Measurements from ENCODE around the gene UGT1A1. TPM values are rescaled to one million over a fixed set of nuclear protein-coding genes. Genes with fewer than 3 reads are reported as not detected.
"Not testable (repeated sequence)": the region's sequence is repeated elsewhere in the genome, so short reads cannot be mapped to it uniquely, and the experiment has no call there.

UGT1A1 gene
- total RNA-seq, 1 donor = not detected

DNA sequence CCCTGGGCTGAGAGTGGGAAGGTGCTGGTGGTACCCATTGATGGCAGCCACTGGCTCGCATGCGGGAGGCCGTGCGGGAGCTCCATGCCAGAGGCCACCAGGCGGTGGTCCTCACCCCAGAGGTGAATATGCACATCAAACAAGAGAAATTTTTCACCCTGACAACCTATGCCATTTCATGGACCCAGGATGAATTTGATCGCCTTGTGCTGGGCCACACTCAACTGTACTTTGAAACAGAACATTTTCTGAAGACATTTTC lies 12.9 kb upstream of the UGT1A1 start:
- no peak overlapping the region for H3K4me3 ChIP-seq (ENCODE audit: low read length)
- no peaks in the 10 kb centered on the region for H3K4me1 ChIP-seq (ENCODE audit: insufficient read depth, low read length)
- no peaks in the 10 kb centered on the region for H3K27me3 ChIP-seq (ENCODE audit: insufficient read depth, low read length)
- H3K9me3 ChIP-seq (ENCODE audit: low read depth, low read length) = no peaks in the 10 kb centered on the region

DNA sequence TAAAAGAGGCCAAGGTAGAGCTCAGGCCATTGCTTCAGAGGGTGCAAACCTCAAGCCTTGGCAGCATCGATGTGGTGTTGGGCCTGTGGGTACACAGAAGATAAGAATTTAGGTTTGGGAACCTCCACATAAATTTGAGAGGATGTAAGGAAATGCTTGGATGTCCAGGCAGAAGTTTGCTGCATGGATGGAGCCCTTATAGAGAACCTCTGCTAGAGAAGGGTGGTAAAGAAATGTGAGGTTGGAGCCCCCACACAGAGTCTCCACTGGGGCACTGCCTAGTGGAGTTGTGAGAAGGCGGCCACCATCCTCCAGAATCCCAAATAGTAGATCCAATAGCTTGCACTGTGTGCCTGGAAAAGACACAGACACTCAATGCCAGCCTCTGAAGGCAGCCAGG lies 9.4 kb upstream of the UGT1A1 start:
- H3K4me1 ChIP-seq (ENCODE audit: insufficient read depth, low read length); H3K4me3 ChIP-seq (ENCODE audit: low read length); H3K9me3 ChIP-seq (ENCODE audit: low read depth, low read length); H3K27me3 ChIP-seq (ENCODE audit: insufficient read depth, low read length): not testable (repeated sequence)

DNA sequence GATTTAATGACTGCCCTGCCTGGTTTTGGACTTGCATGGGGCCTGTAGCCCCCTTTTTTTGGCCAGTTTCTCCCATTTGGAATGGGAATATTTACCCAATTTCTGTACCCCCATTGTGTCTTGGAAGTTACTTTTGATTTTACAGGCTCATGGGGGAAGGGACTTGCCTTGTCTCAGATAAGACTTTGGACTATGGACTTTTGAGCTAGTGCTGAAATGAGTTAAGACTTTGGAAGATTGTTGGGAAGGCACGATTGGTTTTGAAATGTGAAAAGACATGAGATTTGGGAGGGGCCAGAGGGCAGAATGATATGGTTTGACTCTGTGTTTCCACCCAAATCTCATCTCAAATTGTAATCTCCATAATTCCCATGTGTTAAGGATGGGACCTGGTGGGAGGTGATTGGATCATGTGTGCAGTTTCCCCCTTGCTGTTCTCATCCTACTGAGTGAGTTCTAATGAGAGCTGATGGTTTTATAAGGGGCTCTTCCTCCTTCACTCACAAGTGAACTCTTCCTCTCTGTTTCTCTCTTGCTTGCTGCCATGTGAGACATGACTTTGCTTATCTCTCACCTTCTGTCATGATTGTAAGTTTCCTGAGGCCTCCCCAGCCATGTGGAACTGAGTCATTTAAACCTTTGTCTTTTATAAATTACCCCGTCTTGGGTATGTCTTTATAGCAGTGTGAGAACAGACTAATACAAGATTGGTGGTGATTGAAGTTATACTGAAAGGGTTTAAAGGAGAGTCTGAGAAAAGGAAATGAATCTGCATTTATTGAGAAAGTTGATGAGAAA lies 8.7 kb upstream of the UGT1A1 start:
- not testable (repeated sequence) for H3K4me3 ChIP-seq (ENCODE audit: low read length); H3K27me3 ChIP-seq (ENCODE audit: insufficient read depth, low read length); H3K9me3 ChIP-seq (ENCODE audit: low read depth, low read length); H3K4me1 ChIP-seq (ENCODE audit: insufficient read depth, low read length)

DNA sequence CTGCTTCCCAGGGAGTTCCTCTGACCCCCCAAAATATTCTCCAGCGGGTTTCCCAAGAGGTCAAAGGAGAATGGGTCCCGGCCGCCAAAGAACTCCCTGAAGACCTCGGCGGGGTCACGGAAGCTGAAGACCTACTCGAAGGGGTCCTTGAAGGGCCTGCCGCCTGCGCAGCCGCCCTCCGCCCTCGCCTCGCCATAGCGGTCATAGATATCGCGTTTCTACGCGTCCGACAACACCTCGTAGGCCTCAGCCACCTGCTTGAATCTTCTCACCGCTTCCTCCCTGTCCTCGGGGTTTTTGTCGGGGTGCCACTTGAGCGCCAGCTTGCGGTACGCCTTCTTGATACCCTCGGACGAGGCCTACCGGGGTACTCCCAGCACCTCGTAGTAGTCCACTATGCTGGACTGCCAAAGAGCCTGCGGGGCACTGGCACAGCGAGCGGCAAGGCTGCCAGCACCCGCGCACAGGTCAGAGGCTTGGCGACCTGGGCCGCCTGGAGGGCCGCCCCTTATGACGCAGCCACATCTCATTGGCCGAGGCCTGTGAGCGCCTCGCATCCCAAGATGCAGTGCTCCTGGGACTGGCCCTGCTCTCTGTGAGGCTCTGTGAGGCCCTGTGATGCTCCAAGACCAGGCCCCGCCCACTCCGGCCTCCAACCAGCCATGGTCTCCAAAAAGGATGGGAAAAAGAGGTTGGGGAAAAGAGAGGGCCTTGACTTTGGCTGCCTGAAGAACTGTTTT lies 5.0 kb upstream of the UGT1A1 start:
- Histone ChIP-seq H3K4me1 (ENCODE audit: insufficient read depth, low read length) (no peaks in the 10 kb centered on the region), H3K9me3 (ENCODE audit: low read depth, low read length) (no peaks in the 10 kb centered on the region), H3K27me3 (ENCODE audit: insufficient read depth, low read length) (no peaks in the 10 kb centered on the region), H3K4me3 (ENCODE audit: low read length) (no peak overlapping the region)

DNA sequence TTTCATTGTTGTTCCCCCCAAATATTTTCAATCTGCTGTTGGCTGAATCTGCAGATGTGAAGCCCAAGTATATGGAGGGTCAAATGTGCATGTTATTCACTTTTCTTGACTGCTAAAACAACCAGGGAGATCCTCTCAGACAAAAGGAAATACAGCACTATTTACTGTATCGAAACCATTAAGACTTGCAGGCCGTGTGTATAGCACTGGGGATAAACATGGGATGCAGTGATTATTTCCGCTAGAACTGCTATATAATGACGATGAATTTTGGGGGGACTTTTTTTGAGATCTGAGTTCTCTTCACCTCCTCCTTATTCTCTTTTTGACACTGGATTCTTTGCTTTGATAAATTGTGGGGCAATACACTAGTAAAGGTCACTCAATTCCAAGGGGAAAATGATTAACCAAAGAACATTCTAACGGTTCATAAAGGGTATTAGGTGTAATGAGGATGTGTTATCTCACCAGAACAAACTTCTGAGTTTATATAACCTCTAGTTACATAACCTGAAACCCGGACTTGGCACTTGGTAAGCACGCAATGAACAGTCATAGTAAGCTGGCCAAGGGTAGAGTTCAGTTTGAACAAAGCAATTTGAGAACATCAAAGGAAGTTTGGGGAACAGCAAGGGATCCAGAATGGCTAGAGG lies 3.5 kb upstream of the UGT1A1 start:
- no peaks in the 10 kb centered on the region for H3K27me3 ChIP-seq (ENCODE audit: insufficient read depth, low read length)
- no peaks in the 10 kb centered on the region for H3K9me3 ChIP-seq (ENCODE audit: low read depth, low read length)
- no peak overlapping the region for H3K4me3 ChIP-seq (ENCODE audit: low read length)
- no peaks in the 10 kb centered on the region for H3K4me1 ChIP-seq (ENCODE audit: insufficient read depth, low read length)

DNA sequence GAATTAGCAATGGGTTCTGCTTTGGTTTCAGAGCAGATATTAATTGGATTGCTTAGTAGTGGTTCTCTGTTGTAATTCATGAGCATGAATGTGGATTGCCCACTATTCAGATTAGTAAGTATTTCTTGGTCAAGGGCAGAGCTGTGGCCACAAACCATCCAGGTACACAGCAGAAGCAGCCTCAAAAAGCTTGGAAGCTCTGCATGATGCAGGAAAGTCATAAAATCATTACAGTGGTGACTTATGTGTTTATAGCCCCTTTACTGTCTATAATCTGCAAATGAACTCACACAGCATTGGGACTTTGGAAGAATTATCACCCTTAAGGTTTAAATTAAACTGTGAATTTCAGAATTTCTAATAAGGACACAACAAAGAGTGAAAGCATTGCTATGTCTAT lies 1.9 kb upstream of the UGT1A1 start:
- Histone ChIP-seq H3K4me1 (ENCODE audit: insufficient read depth, low read length) (no peaks in the 10 kb centered on the region), H3K4me3 (ENCODE audit: low read length) (no peak overlapping the region), H3K27me3 (ENCODE audit: insufficient read depth, low read length) (no peaks in the 10 kb centered on the region), H3K9me3 (ENCODE audit: low read depth, low read length) (no peaks in the 10 kb centered on the region)

DNA sequence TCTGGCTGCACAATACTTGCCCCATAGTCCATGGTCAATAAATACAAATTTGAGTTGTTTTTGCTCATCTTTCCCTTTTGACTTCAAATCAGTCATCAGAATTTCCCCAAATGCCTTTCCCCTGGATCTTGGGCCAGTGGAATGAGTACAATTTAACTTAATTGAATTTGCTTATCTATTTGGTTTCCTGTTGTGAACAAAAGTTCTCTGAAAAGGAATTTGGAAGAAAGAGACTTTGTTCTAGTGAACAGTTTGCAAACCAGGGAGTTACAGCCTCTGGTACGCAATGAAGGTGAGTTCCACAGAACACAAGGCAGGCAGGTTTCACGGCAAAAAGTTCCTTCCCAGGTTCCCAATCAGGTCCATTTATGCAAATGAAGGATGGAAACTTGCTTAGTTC lies 1.2 kb upstream of the UGT1A1 start:
- H3K9me3 ChIP-seq (ENCODE audit: low read depth, low read length) = no peaks in the 10 kb centered on the region
- H3K4me1 ChIP-seq (ENCODE audit: insufficient read depth, low read length) = no peaks in the 10 kb centered on the region
- H3K27me3 ChIP-seq (ENCODE audit: insufficient read depth, low read length) = no peaks in the 10 kb centered on the region
- H3K4me3 ChIP-seq (ENCODE audit: low read length) = no peak overlapping the region

DNA sequence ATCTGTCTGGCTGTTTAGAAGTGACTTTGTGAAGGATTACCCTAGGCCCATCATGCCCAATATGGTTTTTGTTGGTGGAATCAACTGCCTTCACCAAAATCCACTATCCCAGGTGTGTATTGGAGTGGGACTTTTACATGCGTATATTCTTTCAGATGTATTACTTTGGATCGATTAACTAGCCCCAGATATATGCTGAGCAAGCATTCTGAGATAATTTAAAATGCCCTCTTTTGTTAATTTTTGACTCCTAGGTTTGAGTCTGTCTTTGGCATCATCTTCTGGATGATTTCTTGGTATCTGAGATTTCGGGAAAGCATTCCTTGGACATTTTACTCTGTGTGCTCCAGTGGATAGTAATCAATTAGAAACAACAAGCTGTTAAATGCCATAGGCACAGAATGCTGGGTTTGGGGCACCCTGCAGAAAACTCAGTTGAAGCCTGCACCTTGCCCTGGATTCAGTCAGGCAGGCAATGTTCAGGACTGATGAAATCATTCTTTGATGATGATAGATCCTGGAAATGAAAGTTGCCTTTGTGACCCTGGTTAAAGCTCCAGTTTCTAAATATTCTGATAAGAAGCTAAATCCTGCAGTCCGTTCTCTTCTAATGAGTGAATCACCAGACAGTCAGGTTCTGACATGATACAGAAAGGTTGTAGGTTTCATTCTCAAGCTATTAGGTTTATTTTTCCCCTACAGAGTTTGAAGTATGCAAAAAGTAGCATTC lies 1.1 kb downstream of the UGT1A1 start:
- no peaks in the 10 kb centered on the region for H3K27me3 ChIP-seq (ENCODE audit: insufficient read depth, low read length)
- no peaks in the 10 kb centered on the region for H3K4me1 ChIP-seq (ENCODE audit: insufficient read depth, low read length)
- no peak overlapping the region for H3K4me3 ChIP-seq (ENCODE audit: low read length)
- H3K9me3 ChIP-seq (ENCODE audit: low read depth, low read length) = no peaks in the 10 kb centered on the region

DNA sequence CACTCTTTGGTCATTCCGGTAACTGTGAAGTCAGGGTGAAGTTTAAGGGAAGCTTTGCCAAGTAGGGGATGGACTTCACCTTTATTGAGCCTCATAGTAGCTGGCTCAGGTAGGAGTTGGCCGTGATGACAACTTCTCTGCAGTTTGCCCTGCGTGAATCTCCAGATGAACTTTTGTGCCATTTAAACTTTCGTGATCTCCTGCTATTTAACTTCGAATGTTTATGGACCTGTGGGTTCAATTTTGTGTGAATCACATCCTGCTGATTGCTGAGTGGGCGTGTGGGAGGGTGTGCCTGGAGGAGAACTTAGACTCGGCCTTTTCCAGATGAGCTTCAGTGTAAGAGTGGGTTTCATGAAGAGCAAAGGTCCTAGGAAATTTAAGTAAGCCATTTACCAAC lies 4.2 kb downstream of the UGT1A1 start:
- H3K9me3 ChIP-seq (ENCODE audit: low read depth, low read length) = no peaks in the 10 kb centered on the region
- H3K4me1 ChIP-seq (ENCODE audit: insufficient read depth, low read length) = no peaks in the 10 kb centered on the region
- peaks cover 2% of the 10 kb centered on the region for H3K27me3 ChIP-seq (ENCODE audit: insufficient read depth, low read length)
- no peak overlapping the region for H3K4me3 ChIP-seq (ENCODE audit: low read length)

DNA sequence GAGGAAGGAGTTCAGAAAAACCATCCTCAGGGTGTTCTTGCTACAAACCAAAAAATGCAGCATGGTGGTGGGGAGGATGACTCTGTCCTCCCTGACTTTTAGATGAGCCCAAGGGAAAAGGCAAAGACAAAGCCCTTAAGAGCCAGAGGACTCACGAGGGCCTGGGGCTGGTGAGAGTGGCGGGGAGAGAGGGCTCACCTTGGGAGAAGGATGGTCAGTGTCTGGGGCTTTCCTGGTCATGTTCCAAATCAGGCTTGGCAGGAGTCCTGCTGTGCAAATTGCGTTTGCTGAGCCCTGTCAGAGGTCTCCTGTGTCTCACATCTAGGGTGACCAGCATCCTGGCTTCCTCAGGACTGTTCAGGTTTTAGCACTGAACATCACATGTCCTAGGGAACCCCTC lies 4.7 kb downstream of the UGT1A1 start:
- no peaks in the 10 kb centered on the region for H3K9me3 ChIP-seq (ENCODE audit: low read depth, low read length)
- no peaks in the 10 kb centered on the region for H3K4me1 ChIP-seq (ENCODE audit: insufficient read depth, low read length)
- H3K27me3 ChIP-seq (ENCODE audit: insufficient read depth, low read length) = peaks cover 2% of the 10 kb centered on the region
- no peak overlapping the region for H3K4me3 ChIP-seq (ENCODE audit: low read length)

DNA sequence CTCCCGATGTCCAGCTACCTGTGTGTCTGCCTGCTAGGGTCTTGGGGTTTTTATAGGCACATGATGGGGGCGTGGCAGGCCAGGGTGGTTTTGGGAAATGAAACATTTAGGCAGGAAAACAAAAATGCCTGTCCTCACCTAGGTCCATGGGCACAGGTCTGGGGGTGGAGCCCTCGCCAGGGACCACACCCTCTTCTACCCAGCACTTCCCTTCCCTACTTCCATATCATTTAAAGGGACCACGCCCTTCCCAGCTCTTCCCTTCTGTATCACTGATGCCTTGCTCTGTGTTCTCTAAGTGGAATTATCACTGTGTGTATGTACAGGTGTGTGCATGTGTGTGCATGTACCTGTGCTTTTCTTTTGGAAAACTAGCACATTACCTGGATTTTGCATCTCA lies 6.3 kb downstream of the UGT1A1 start:
- Histone ChIP-seq H3K27me3 (ENCODE audit: insufficient read depth, low read length) (peaks cover 2% of the 10 kb centered on the region), H3K9me3 (ENCODE audit: low read depth, low read length) (no peaks in the 10 kb centered on the region), H3K4me3 (ENCODE audit: low read length) (no peak overlapping the region), H3K4me1 (ENCODE audit: insufficient read depth, low read length) (no peaks in the 10 kb centered on the region)

DNA sequence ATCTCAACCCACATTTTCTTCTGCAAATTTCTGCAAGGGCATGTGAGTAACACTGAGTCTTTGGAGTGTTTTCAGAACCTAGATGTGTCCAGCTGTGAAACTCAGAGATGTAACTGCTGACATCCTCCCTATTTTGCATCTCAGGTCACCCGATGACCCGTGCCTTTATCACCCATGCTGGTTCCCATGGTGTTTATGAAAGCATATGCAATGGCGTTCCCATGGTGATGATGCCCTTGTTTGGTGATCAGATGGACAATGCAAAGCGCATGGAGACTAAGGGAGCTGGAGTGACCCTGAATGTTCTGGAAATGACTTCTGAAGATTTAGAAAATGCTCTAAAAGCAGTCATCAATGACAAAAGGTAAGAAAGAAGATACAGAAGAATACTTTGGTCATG lies 8.0 kb downstream of the UGT1A1 start:
- Histone ChIP-seq H3K4me1 (ENCODE audit: insufficient read depth, low read length) (no peaks in the 10 kb centered on the region), H3K27me3 (ENCODE audit: insufficient read depth, low read length) (peaks cover 2% of the 10 kb centered on the region), H3K4me3 (ENCODE audit: low read length) (no peak overlapping the region), H3K9me3 (ENCODE audit: low read depth, low read length) (no peaks in the 10 kb centered on the region)

DNA sequence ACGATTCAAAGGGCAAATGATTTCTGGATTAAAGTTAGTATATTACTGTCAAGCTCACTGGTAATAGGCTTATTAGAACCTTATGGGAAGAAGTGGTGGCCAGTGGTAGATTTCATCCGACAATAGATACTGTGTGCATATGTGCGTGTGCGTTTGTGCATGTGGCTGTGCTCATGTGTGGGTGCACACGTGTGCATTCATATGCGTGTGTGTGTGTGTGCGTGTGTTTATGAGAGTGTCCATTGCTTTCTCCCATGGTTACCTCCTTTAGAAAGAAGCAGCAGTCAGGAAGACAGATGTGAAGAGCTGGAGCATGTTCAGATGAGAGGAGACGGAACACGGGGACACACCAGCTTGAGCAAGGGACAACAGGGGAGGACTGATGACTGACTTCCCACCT lies 9.2 kb downstream of the UGT1A1 start:
- H3K4me3 ChIP-seq (ENCODE audit: low read length) = no peak overlapping the region
- no peaks in the 10 kb centered on the region for H3K4me1 ChIP-seq (ENCODE audit: insufficient read depth, low read length)
- peaks cover 2% of the 10 kb centered on the region for H3K27me3 ChIP-seq (ENCODE audit: insufficient read depth, low read length)
- no peaks in the 10 kb centered on the region for H3K9me3 ChIP-seq (ENCODE audit: low read depth, low read length)

DNA sequence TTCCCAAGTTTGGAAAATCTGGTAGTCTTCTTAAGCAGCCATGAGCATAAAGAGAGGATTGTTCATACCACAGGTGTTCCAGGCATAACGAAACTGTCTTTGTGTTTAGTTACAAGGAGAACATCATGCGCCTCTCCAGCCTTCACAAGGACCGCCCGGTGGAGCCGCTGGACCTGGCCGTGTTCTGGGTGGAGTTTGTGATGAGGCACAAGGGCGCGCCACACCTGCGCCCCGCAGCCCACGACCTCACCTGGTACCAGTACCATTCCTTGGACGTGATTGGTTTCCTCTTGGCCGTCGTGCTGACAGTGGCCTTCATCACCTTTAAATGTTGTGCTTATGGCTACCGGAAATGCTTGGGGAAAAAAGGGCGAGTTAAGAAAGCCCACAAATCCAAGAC lies 12.1 kb downstream of the UGT1A1 start:
- no peak overlapping the region for H3K4me3 ChIP-seq (ENCODE audit: low read length)
- H3K27me3 ChIP-seq (ENCODE audit: insufficient read depth, low read length) = peaks cover 2% of the 10 kb centered on the region
- no peaks in the 10 kb centered on the region for H3K9me3 ChIP-seq (ENCODE audit: low read depth, low read length)
- H3K4me1 ChIP-seq (ENCODE audit: insufficient read depth, low read length) = no peaks in the 10 kb centered on the region

DNA sequence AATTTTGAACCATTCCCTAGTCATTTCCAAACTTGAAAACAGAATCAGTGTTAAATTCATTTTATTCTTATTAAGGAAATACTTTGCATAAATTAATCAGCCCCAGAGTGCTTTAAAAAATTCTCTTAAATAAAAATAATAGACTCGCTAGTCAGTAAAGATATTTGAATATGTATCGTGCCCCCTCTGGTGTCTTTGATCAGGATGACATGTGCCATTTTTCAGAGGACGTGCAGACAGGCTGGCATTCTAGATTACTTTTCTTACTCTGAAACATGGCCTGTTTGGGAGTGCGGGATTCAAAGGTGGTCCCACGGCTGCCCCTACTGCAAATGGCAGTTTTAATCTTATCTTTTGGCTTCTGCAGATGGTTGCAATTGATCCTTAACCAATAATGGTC lies 12.5 kb downstream of the UGT1A1 start:
- no peaks in the 10 kb centered on the region for H3K4me1 ChIP-seq (ENCODE audit: insufficient read depth, low read length)
- peaks cover 2% of the 10 kb centered on the region for H3K27me3 ChIP-seq (ENCODE audit: insufficient read depth, low read length)
- H3K4me3 ChIP-seq (ENCODE audit: low read length) = no peak overlapping the region
- H3K9me3 ChIP-seq (ENCODE audit: low read depth, low read length) = no peaks in the 10 kb centered on the region

Data from mononuclear cell (primary cell).